DND-41 (cell line): Measurements from ENCODE around the gene RPS28.

Experiments used
- CTCF ChIP-seq: IDR thresholded peaks from 2 replicates; pipeline ENCODE4 v1.5.1; 2012; ENCODE audit warnings: borderline replicate concordance, low read length, moderate library complexity, mild to moderate bottlenecking; ENCODE audit not compliant: poor library complexity, severe bottlenecking; ENCODE audit errors: extremely low read depth
- EZH2 ChIP-seq: IDR thresholded peaks from 3 replicates; pipeline ENCODE4 v1.6.1; 2012; ENCODE audit warnings: borderline replicate concordance, low read depth, mild to moderate bottlenecking, moderate library complexity, low read length, inconsistent platforms; ENCODE audit not compliant: severe bottlenecking

- TF ChIP-seq CTCF: no peak
- no peak for TF ChIP-seq EZH2
Measured at GRCh38 chr19:8337728-8338127, 16.4 kb downstream of the RPS28 start.
